HepG2 (cell line): Measurements from ENCODE around the gene GATD1. TPM values are rescaled to one million over a fixed set of nuclear protein-coding genes. Genes with fewer than 3 reads are reported as not detected.

Source experiments
- ARNT2 ChIP-seq: sonication (generic); formaldehyde crosslinking; IDR thresholded peaks from 2 replicates; pipeline ENCODE4 v1.8.0; 2022; ENCODE audit warnings: mild to moderate bottlenecking, low read depth, missing genetic modification reagents, moderate library complexity
- CEBPG ChIP-seq: IDR thresholded peaks from 2 replicates; pipeline ENCODE4 v1.6.1; 2016
- FOXJ3 ChIP-seq: sonication (generic); formaldehyde crosslinking; IDR thresholded peaks from 2 replicates; pipeline ENCODE4 v1.4.0; 2020; ENCODE audit warnings: missing genetic modification reagents, mild to moderate bottlenecking, borderline replicate concordance
- HNRNPUL1 ChIP-seq: fragments of 200-400 bp; formaldehyde crosslinking; IDR thresholded peaks from 2 replicates; pipeline ENCODE4 v1.6.1; 2017; ENCODE audit warnings: low read depth, mild to moderate bottlenecking, low read length, moderate library complexity
- MEF2D ChIP-seq: sonication (generic); formaldehyde crosslinking; IDR thresholded peaks from 2 replicates; pipeline ENCODE4 v1.5.1; 2020; ENCODE audit warnings: mild to moderate bottlenecking, missing genetic modification reagents
- MLLT10 ChIP-seq: sonication (generic); formaldehyde crosslinking; IDR thresholded peaks from 2 replicates; pipeline ENCODE4 v1.4.0; 2020; ENCODE audit warnings: missing genetic modification reagents
- MTF1 ChIP-seq: sonication (generic); formaldehyde crosslinking; IDR thresholded peaks from 2 replicates; pipeline ENCODE4 v1.5.0; 2020; ENCODE audit warnings: missing genetic modification reagents
- MYC ChIP-seq: sonication (generic); formaldehyde crosslinking; IDR thresholded peaks from 2 replicates; pipeline ENCODE4 v1.9.0; 2021; ENCODE audit warnings: missing genetic modification reagents, borderline replicate concordance
- NR2F1 ChIP-seq, 2 experiments: fragments of 450-650 bp in 1 of 2; formaldehyde crosslinking in 1 of 2; IDR thresholded peaks; 2 replicates each; pipeline versions ENCODE4 v1.5.0 to v1.6.1; 2016 to 2020; ENCODE audit warnings: mild to moderate bottlenecking in 1 of 2, missing compliant biosample characterization in 1 of 2, missing genetic modification reagents in 1 of 2, moderate library complexity in 1 of 2
- PAWR ChIP-seq: sonication (generic); formaldehyde crosslinking; IDR thresholded peaks from 2 replicates; pipeline ENCODE4 v1.4.0; 2020; ENCODE audit warnings: missing genetic modification reagents, mild to moderate bottlenecking, borderline replicate concordance
- PCBP2 ChIP-seq: fragments of 200-400 bp; formaldehyde crosslinking; optimal IDR thresholded peaks from 2 replicates; pipeline ENCODE3; 2018; ENCODE audit warnings: low read length, low read depth; ENCODE audit not compliant: poor library complexity, severe bottlenecking
- SMARCE1 ChIP-seq: fragments of 450-650 bp; IDR thresholded peaks from 2 replicates; pipeline ENCODE4 v1.6.1; 2017; ENCODE audit warnings: borderline replicate concordance
- SP4 ChIP-seq: sonication (generic); formaldehyde crosslinking; IDR thresholded peaks from 2 replicates; pipeline ENCODE4 v1.8.1; 2023; ENCODE audit warnings: mild to moderate bottlenecking, missing genetic modification reagents
- TARDBP ChIP-seq: sonication (generic); formaldehyde crosslinking; IDR thresholded peaks from 2 replicates; pipeline ENCODE4 v1.8.0; 2022; ENCODE audit warnings: mild to moderate bottlenecking, missing genetic modification reagents
- TP53 ChIP-seq: sonication (generic); formaldehyde crosslinking; conservative IDR thresholded peaks from 2 replicates; pipeline ENCODE4 v1.4.0; 2020; ENCODE audit warnings: missing genetic modification reagents
- ZNF350 ChIP-seq: sonication (generic); formaldehyde crosslinking; IDR thresholded peaks from 2 replicates; pipeline ENCODE4 v1.4.0; 2020; ENCODE audit warnings: mild to moderate bottlenecking, low read depth, missing genetic modification reagents, borderline replicate concordance
- ZNF616 ChIP-seq: sonication (generic); formaldehyde crosslinking; IDR thresholded peaks from 2 replicates; pipeline ENCODE4 v1.5.0; 2020; ENCODE audit warnings: low read depth, mild to moderate bottlenecking, missing genetic modification reagents
- ZNF704 ChIP-seq: sonication (generic); formaldehyde crosslinking; IDR thresholded peaks from 2 replicates; pipeline ENCODE4 v1.8.1; 2023; ENCODE audit warnings: mild to moderate bottlenecking, inconsistent platforms, moderate library complexity, missing genetic modification reagents, borderline replicate concordance
- ZSCAN21 ChIP-seq: sonication (generic); formaldehyde crosslinking; IDR thresholded peaks from 2 replicates; pipeline ENCODE4 v1.8.0; 2022; ENCODE audit warnings: mild to moderate bottlenecking, missing genetic modification reagents, moderate library complexity, borderline replicate concordance
- polyA plus RNA-seq, 8 experiments: library from polyadenylated mRNA; depleted of rRNA in 3 of 8; stranded (reverse) in 7 of 8; unstranded in 1 of 8; fragments of >200 nt; fragmentation: Illumina TruSeq in 4 of 8; extraction: Trizol in 4 of 8; gene quantifications; 2 replicates each; pipeline versions ENCODE4 v1.2.1 to v1.2.3, GENCODE V29; 2011 to 2016; ENCODE audit warnings: low read depth in 4 of 8, missing spikeins in 1 of 8, mixed read lengths in 1 of 8; ENCODE audit not compliant: insufficient read depth in 1 of 8
- total RNA-seq, 5 experiments: library from RNA; depleted of rRNA; stranded (reverse); fragments of >200 nt; fragmentation: Illumina TruSeq; extraction: Trizol; gene quantifications; 2 replicates each; pipeline ENCODE4 v1.2.3, GENCODE V29; 2016; ENCODE audit warnings: low read depth in 1 of 5
- TF ChIP-seq, protein P1 (sequence below): sonication (generic); formaldehyde crosslinking; IDR thresholded peaks from 2 replicates; pipeline ENCODE4 v1.4.0; 2020; ENCODE audit warnings: missing genetic modification reagents, borderline replicate concordance
- TF ChIP-seq, protein P2 (sequence below): sonication (generic); formaldehyde crosslinking; IDR thresholded peaks from 2 replicates; pipeline ENCODE4 v1.8.1; 2023; ENCODE audit warnings: mild to moderate bottlenecking, missing genetic modification reagents
- TF ChIP-seq, protein P3 (sequence below): sonication (generic); formaldehyde crosslinking; IDR thresholded peaks from 2 replicates; pipeline ENCODE4 v1.8.1; 2023; ENCODE audit warnings: mild to moderate bottlenecking, missing genetic modification reagents

GATD1 gene
- total and polyA plus RNA-seq, 2 of the 13 experiments (the other 11 are each of a cell fraction or from before 2014, with no cell fraction given): 31.3 to 60.5 TPM

- TF ChIP-seq, protein P1, sequence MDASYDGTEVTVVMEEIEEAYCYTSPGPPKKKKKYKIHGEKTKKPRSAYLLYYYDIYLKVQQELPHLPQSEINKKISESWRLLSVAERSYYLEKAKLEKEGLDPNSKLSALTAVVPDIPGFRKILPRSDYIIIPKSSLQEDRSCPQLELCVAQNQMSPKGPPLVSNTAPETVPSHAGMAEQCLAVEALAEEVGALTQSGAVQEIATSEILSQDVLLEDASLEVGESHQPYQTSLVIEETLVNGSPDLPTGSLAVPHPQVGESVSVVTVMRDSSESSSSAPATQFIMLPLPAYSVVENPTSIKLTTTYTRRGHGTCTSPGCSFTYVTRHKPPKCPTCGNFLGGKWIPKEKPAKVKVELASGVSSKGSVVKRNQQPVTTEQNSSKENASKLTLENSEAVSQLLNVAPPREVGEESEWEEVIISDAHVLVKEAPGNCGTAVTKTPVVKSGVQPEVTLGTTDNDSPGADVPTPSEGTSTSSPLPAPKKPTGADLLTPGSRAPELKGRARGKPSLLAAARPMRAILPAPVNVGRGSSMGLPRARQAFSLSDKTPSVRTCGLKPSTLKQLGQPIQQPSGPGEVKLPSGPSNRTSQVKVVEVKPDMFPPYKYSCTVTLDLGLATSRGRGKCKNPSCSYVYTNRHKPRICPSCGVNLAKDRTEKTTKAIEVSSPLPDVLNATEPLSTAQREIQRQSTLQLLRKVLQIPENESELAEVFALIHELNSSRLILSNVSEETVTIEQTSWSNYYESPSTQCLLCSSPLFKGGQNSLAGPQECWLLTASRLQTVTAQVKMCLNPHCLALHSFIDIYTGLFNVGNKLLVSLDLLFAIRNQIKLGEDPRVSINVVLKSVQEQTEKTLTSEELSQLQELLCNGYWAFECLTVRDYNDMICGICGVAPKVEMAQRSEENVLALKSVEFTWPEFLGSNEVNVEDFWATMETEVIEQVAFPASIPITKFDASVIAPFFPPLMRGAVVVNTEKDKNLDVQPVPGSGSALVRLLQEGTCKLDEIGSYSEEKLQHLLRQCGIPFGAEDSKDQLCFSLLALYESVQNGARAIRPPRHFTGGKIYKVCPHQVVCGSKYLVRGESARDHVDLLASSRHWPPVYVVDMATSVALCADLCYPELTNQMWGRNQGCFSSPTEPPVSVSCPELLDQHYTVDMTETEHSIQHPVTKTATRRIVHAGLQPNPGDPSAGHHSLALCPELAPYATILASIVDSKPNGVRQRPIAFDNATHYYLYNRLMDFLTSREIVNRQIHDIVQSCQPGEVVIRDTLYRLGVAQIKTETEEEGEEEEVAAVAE (CRISPR knock-in tag): no peak
- peak; percentile 67; the same call in 1 of the 2 replicates for TF ChIP-seq ZNF350 (CRISPR knock-in tag)
- no peak for TF ChIP-seq PCBP2
- TF ChIP-seq CEBPG (CRISPR knock-in tag): peak; percentile 86
- TF ChIP-seq HNRNPUL1: no peak
- no peak; the same call in 1 of the 2 replicates for TF ChIP-seq SP4 (CRISPR knock-in tag)
- no peak for TF ChIP-seq MYC (CRISPR knock-in tag)
- TF ChIP-seq, protein P2, sequence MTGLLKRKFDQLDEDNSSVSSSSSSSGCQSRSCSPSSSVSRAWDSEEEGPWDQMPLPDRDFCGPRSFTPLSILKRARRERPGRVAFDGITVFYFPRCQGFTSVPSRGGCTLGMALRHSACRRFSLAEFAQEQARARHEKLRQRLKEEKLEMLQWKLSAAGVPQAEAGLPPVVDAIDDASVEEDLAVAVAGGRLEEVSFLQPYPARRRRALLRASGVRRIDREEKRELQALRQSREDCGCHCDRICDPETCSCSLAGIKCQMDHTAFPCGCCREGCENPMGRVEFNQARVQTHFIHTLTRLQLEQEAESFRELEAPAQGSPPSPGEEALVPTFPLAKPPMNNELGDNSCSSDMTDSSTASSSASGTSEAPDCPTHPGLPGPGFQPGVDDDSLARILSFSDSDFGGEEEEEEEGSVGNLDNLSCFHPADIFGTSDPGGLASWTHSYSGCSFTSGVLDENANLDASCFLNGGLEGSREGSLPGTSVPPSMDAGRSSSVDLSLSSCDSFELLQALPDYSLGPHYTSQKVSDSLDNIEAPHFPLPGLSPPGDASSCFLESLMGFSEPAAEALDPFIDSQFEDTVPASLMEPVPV (CRISPR knock-in tag): no peak
- no peak for TF ChIP-seq ZNF616 (CRISPR knock-in tag)
- no peak for TF ChIP-seq TARDBP (CRISPR knock-in tag)
- no peak for TF ChIP-seq ZNF704 (CRISPR knock-in tag)
- TF ChIP-seq MEF2D (CRISPR knock-in tag): no peak
- TF ChIP-seq FOXJ3 (CRISPR knock-in tag): no peak
- no peak for TF ChIP-seq NR2F1 (CRISPR knock-in tag; IDR thresholded peaks at IDR 0.05)
- TF ChIP-seq, protein P3, sequence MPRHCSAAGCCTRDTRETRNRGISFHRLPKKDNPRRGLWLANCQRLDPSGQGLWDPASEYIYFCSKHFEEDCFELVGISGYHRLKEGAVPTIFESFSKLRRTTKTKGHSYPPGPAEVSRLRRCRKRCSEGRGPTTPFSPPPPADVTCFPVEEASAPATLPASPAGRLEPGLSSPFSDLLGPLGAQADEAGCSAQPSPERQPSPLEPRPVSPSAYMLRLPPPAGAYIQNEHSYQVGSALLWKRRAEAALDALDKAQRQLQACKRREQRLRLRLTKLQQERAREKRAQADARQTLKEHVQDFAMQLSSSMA (CRISPR knock-in tag): no peak
- no peak for TF ChIP-seq ARNT2 (CRISPR knock-in tag)
- no peak for TF ChIP-seq SMARCE1
- TF ChIP-seq MLLT10: no peak
- TF ChIP-seq MTF1 (CRISPR knock-in tag): no peak
- TF ChIP-seq TP53: no peak
- no peak; the same call in 1 of the 2 replicates for TF ChIP-seq ZSCAN21 (CRISPR knock-in tag)
- no peak for TF ChIP-seq PAWR (CRISPR knock-in tag)
These were observed 41.3 kb upstream of the GATD1 start, which contains the start of gene PNPLA2 (continued) for GRCh38 chr11:818396-819128.
